Gastrocnemius medialis (tissue), 4 donors: ENCODE measurements around the gene KRTAP4-12. TPM values are rescaled to one million over a fixed set of nuclear protein-coding genes. Genes with fewer than 3 reads are reported as not detected.
"Not testable (repeated sequence)": the region's sequence is repeated elsewhere in the genome, so short reads cannot be mapped to it uniquely, and the experiment has no call there.

Experiments
- ATAC-seq, 2 donors: fragments of 150-250 bp; one replicate each; pipeline ENCODE4 v1.9.1; 2016
- DNase-seq, 2 donors: peaks; one replicate each; pipeline ENCODE4 v3.0.0-alpha.2; 2019
- H3K27ac ChIP-seq, 4 donors: fragments of 200-600 bp; sonication (generic); 1 replicate in 1 of 4; 2 replicates in 3 of 4; pipeline ENCODE4 v1.5.1; 2016 to 2018; ENCODE audit warnings: mild to moderate bottlenecking in 2 of 4, moderate library complexity in 1 of 4
- H3K27me3 ChIP-seq, 3 donors: fragments of 200-600 bp; sonication (generic) in 2 of 3; 1 replicate in 1 of 3; 2 replicates in 2 of 3; pipeline versions ENCODE4 v1.5.1 to v1.6.0; 2016 to 2019; ENCODE audit warnings: mild to moderate bottlenecking in 1 of 3, moderate library complexity in 1 of 3
- H3K36me3 ChIP-seq, 2 donors: fragments of 200-600 bp; sonication (generic) in 1 of 2; one replicate each; pipeline ENCODE4 v1.5.1; 2017 to 2018
- H3K4me1 ChIP-seq, 2 donors: fragments of 200-600 bp; sonication (generic) in 1 of 2; one replicate each; pipeline ENCODE4 v1.5.1; 2016 to 2017; ENCODE audit warnings: mild to moderate bottlenecking in 2 of 2
- H3K4me3 ChIP-seq, 4 donors: fragments of 200-600 bp; sonication (generic) in 3 of 4; 1 replicate in 1 of 4; 2 replicates in 3 of 4; pipeline ENCODE4 v1.5.1; 2016 to 2019; ENCODE audit warnings: mild to moderate bottlenecking in 2 of 4
- H3K9me3 ChIP-seq, 3 donors: fragments of 200-600 bp; sonication (generic) in 2 of 3; 1 replicate in 1 of 3; 2 replicates in 2 of 3; pipeline ENCODE4 v1.5.1; 2016 to 2019
- POLR2A ChIP-seq, 2 donors: fragments of 450-650 bp; IDR thresholded peaks; one replicate each; pipeline ENCODE4 v1.6.1; 2017; ENCODE audit warnings: antibody characterized with exemption in 2 of 2, mild to moderate bottlenecking in 2 of 2, moderate library complexity in 2 of 2
- in situ Hi-C, 4 donors: fragments of 200-750 bp; cut with MboI; loops; one replicate each; pipeline versions ENCODE4 v1.15.0 to v1.8.0; 2017; ENCODE audit warnings: low sequenced_read_pairs in 4 of 4
- intact Hi-C: fragments of 100-400 bp; cut with DNase I; formaldehyde crosslinking; loops from one replicate; pipeline ENCODE4 v1.15.1; 2023; ENCODE audit warnings: low total_unique reads
- total RNA-seq, 4 donors: library from RNA; depleted of rRNA; stranded (reverse); fragments of >200 nt; gene quantifications; one replicate each; pipeline versions ENCODE4 v1.1.0 to v1.2.3, GENCODE V29; 2016
- TF ChIP-seq, protein P1 (sequence below), 5 experiments: fragments of 450-650 bp in 3 of 5; fragments of 200-600 bp in 2 of 5; sonication (generic) in 2 of 5; IDR thresholded peaks in 4 of 5; conservative IDR thresholded peaks in 1 of 5; 1 replicate in 4 of 5; 2 replicates in 1 of 5; pipeline ENCODE4 v1.5.1; 2016 to 2019; ENCODE audit warnings: antibody characterized with exemption in 5 of 5, mild to moderate bottlenecking in 3 of 5, moderate library complexity in 3 of 5

KRTAP4-12 gene
- total RNA-seq, 4 donors from 2014 or later, result not detected

DNA sequence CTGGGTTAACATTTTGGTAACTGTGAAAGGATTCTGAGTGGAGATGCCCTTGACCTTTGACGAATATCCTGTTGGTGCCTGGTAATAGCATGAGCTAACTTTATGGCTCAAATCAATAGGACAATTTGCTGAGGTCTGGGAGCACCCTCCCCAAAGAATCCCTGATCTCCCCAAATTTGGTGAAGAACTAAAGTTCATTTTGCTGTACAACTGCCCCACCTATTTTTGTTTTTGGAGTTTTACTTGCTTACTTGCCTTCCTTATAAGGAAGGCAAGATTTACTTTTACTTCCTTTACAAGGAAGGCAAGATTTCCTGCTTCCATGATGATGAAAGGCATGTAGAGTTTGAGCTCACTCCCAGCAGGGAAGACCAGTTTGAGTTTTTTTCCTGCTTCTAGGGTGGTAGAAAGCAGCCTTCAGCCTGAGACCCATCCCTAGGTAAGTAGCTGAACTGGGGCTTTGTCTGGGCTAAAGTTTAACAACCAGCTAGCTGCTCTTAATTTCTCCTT, 16.0 kb downstream of the KRTAP4-12 start:
- in situ Hi-C loops, result no loop called here

DNA sequence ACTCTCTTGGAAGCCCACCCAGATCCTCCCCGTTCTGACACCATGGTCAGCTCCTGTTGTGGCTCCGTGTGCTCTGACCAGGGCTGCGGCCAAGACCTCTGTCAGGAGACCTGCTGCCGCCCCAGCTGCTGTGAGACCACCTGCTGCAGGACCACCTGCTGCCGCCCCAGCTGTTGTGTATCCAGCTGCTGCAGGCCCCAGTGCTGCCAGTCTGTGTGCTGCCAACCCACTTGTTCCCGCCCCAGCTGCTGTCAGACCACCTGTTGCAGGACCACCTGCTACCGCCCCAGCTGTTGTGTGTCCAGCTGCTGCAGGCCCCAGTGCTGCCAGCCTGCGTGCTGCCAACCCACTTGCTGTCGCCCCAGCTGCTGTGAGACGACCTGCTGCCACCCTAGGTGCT, 18.6 kb downstream of the KRTAP4-12 start, which contains the start of gene KRTAP4-9:
KRTAP4-9 (plus strand) TSS at position 43 of the 400 bp plus-strand sequence; CDS start at position 43, 0 bp downstream.
- H3K9me3 ChIP-seq, DNase-seq, H3K4me3 ChIP-seq, H3K36me3 ChIP-seq, intact Hi-C loops, in situ Hi-C loops, ATAC-seq, H3K4me1 ChIP-seq, H3K27ac ChIP-seq, H3K27me3 ChIP-seq: not testable (repeated sequence)

More for the DNA sequence above, 16.0 kb downstream of the KRTAP4-12 start:
- H3K4me3 ChIP-seq, result no peak overlapping the region
- intact Hi-C loops, result no loop called here
- H3K4me1 ChIP-seq, result no peaks in the 10 kb centered on the region
- DNase-seq (no peak), ATAC-seq (no peak)
- H3K27me3 ChIP-seq, result peaks cover 0 to 8% (median 0%) of the 10 kb centered on the region in 3 donors
- no peaks in the 10 kb centered on the region for H3K9me3 ChIP-seq
- no peak overlapping the region for H3K27ac ChIP-seq
- H3K36me3 ChIP-seq, result no peaks in the 10 kb centered on the region
- TF ChIP-seq, protein P1, sequence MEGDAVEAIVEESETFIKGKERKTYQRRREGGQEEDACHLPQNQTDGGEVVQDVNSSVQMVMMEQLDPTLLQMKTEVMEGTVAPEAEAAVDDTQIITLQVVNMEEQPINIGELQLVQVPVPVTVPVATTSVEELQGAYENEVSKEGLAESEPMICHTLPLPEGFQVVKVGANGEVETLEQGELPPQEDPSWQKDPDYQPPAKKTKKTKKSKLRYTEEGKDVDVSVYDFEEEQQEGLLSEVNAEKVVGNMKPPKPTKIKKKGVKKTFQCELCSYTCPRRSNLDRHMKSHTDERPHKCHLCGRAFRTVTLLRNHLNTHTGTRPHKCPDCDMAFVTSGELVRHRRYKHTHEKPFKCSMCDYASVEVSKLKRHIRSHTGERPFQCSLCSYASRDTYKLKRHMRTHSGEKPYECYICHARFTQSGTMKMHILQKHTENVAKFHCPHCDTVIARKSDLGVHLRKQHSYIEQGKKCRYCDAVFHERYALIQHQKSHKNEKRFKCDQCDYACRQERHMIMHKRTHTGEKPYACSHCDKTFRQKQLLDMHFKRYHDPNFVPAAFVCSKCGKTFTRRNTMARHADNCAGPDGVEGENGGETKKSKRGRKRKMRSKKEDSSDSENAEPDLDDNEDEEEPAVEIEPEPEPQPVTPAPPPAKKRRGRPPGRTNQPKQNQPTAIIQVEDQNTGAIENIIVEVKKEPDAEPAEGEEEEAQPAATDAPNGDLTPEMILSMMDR (IDR thresholded peaks at IDR 0.05 in 4 of 5, conservative IDR thresholded peaks at IDR 0.05 in 1 of 5), result no peak

DNA sequence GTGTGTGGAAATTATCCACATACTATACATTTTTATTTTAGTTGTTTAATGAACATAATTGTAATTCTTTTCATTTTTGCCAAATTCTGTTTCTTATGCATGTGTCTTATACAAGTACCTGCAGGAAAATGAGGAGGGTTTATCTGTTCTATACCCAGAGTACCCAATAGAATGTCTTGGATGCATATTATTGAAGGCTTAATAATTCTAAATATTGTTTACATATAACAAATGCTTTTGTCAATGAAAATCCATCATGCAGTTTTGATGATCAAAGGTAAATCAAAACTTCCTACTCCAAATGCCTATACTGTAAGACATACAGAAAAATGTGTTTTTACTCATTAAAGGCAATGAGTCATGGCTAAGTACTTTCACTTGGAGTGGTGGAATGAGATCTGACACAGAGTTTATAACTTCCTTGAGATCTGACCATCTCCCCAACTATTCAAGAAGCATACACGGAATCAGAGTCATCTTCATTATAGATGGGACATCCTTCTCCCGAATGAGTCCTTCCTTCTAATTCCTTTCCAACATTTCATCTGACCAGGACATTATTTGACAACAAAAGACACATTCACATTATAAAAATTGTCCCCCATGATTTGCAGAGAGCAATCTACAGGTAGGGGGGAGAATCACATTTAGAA, 19.5 kb downstream of the KRTAP4-12 start:
- not testable (repeated sequence) for H3K27ac ChIP-seq, H3K9me3 ChIP-seq, ATAC-seq

DNA sequence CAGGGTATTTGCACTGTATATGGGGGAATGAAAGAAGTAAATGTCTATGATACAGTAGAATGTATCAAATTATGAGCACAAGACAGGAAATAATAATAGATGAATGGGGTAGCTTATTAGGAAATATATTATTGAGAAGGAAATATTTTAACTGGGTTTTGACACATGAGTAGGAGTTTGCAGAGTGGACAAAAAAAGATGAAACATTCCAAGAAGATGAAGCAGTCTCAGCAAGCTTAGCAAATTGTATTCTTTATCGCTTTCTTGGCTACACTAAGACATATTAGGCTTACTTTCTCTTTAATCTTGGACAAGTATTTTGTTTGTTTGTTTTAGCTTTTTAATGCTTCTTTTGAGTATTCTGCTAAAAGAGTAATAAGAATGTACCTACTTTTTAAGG, 20.1 kb downstream of the KRTAP4-12 start:
- DNase-seq (no peak), ATAC-seq (no peak)
- no peak for TF ChIP-seq POLR2A (IDR thresholded peaks at IDR 0.05)
- TF ChIP-seq, protein P1 (IDR thresholded peaks at IDR 0.05 in 4 of 5, conservative IDR thresholded peaks at IDR 0.05 in 1 of 5), result no peak
- Histone ChIP-seq H3K4me3 (no peak overlapping the region), H3K4me1 (no peaks in the 10 kb centered on the region), H3K27me3 (peaks cover 0 to 8% (median 0%) of the 10 kb centered on the region in 3 donors), H3K9me3 (no peaks in the 10 kb centered on the region), H3K36me3 (no peaks in the 10 kb centered on the region), H3K27ac (no peak overlapping the region)
- intact Hi-C loops, result no loop called here
- in situ Hi-C loops, result no loop called here

More for the DNA sequence above, 19.5 kb downstream of the KRTAP4-12 start:
- H3K36me3 ChIP-seq, in situ Hi-C loops, intact Hi-C loops, H3K4me1 ChIP-seq, H3K4me3 ChIP-seq, H3K27me3 ChIP-seq, DNase-seq: not testable (repeated sequence)

DNA sequence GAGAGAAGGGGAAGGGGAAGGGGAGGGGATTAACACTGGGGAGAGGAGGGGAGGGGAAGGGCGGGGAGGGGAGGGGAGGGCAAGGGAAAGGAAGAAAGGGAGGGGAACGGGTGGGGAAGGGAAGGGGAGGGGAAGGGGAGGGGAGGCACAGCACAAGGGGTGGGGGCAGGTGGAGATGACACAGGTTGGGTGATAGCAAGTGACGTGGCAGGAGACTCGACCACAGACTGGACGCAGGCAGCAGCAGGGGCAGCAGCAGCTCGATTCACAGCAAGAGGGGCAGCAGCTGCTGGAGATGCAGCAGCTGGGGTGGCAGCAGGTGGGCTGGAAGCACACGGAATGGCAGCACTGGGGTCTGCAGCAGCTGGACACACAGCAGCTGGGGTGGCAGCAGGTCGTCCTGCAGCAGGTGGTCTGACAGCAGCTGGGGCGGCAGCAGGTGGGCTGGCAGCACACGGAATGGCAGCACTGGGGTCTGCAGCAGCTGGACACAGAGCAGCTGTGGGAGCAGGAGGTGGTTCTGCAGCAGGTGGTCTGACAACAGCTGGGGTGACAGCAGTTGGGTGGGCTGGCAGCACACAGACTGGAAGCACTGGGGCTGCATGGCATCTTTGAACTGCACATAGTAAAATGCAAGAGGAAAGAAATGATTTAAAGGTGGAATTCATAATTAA, 22.3 kb downstream of the KRTAP4-12 start, which contains the start of gene KRTAP4-16:
KRTAP4-16 (minus strand) TSS at position 624 of the 674 bp plus-strand sequence; CDS start at position 624, 0 bp downstream.
- H3K9me3 ChIP-seq, result no peaks in the 10 kb centered on the region
- no peaks in the 10 kb centered on the region for H3K36me3 ChIP-seq
- H3K4me1 ChIP-seq, result no peaks in the 10 kb centered on the region
- TF ChIP-seq POLR2A (IDR thresholded peaks at IDR 0.05), result no peak
- TF ChIP-seq, protein P1 (IDR thresholded peaks at IDR 0.05 in 4 of 5, conservative IDR thresholded peaks at IDR 0.05 in 1 of 5), result no peak
- no peak for ATAC-seq
- no peak within 1 kb of the TSS for H3K4me3 ChIP-seq
- DNase-seq, result no peak
- peaks cover 0 to 3% (median 0%) of the 10 kb centered on the region in 3 donors for H3K27me3 ChIP-seq
- no peak within 1 kb of the TSS for H3K27ac ChIP-seq
- intact Hi-C loops (no loop called here), in situ Hi-C loops (no loop called here)

DNA sequence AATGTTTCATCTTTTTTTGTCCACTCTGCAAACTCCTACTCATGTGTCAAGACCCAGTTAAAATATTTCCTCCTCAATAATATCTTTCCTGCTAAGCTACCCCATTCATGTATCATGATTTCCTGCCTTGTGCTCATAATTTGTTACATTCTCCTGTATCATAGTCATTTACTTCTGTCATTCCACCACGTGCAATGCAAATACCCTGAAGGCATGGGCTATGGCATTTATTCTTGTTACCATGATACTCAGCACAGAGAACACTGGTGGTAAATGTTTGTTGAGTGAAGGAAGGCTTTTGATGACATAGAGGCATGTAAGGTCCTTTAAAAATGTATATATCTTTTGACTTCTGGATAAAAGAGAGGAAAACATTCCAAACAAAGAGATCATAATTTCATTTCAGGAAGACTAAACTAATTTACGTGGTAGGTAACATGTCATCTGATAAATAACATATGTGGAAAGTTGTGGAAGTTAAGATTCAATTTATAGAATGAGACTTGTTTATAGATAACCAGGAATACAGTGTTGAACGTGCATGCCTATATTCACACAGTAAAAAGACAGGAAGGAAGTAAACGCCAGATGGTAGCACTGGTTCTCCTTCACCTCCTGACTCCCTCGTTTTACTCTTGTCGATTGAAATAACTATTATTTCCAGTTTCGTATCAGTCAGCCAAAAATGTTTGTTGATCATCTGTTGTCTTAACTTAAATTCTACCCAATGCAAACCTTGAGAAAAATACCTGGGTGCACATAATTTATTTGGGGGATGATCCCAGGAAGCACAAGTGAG, 24.1 kb downstream of the KRTAP4-12 start:
- in situ Hi-C loops, result loop anchor here in 1 of 4 donors (25.0 kb wide), 1 partner anchor 87 kb away; the partner anchor contains the start of genes KRTAP4-1, KRTAP4-2 and KRTAP9-1
- H3K9me3 ChIP-seq, H3K4me1 ChIP-seq, H3K4me3 ChIP-seq, H3K27me3 ChIP-seq, H3K27ac ChIP-seq, DNase-seq, ATAC-seq, intact Hi-C loops, H3K36me3 ChIP-seq: not testable (repeated sequence)
